IMR-90 (cell line): ENCODE measurements around the gene TUBD1. TPM values are rescaled to one million over a fixed set of nuclear protein-coding genes. Genes with fewer than 3 reads are reported as not detected.

Source experiments
- ATAC-seq: fragments of 200-7000 bp; cut with Tn5 transposase; 2 replicates; pipeline ENCODE4 v1.9.1; 2020; ENCODE audit warnings: low read depth, mild to moderate bottlenecking, moderate library complexity
- BruUV-seq: library from RNA; stranded (reverse); fragments of 400-500 nt; replicated peaks from 2 replicates; lab custom pipeline; 2021; lab: Mats Ljungman, UMichigan
- CTCF ChIA-PET: fragments of 300-600 bp; formaldehyde crosslinking; extraction: SDS; loops from one replicate; lab custom pipeline; 2021; ENCODE audit warnings: antibody characterized with exemption; lab: Yijun Ruan, JAX
- POLR2A ChIA-PET: fragments of 300-600 bp; sonication (Branson Sonifier 250); formaldehyde crosslinking; loops from one replicate; lab custom pipeline; 2022; ENCODE audit warnings: antibody characterized with exemption; ENCODE audit not compliant: unreplicated experiment; lab: Charles Lee
- DNase-seq: peaks from one replicate; pipeline ENCODE4 v3.0.0; 2013
- H2AFZ ChIP-seq: replicated peaks from 2 replicates; pipeline ENCODE3; 2013; ENCODE audit warnings: low read length, mild to moderate bottlenecking; ENCODE audit not compliant: poor library complexity
- H2AK5ac ChIP-seq: 2 replicates; pipeline ENCODE4 v1.6.1; 2013; ENCODE audit warnings: low read depth, low read length, inconsistent platforms
- H2AK9ac ChIP-seq: replicated peaks from 2 replicates; pipeline ENCODE3; 2013; ENCODE audit warnings: mild to moderate bottlenecking, low read depth, low read length, moderate library complexity; ENCODE audit not compliant: poor library complexity
- H2BK120ac ChIP-seq: 2 replicates; pipeline ENCODE4 v1.6.1; 2013; ENCODE audit warnings: low read depth, low read length, inconsistent platforms
- H2BK15ac ChIP-seq: 3 replicates; pipeline ENCODE4 v1.6.1; 2013; ENCODE audit warnings: low read depth, low read length, inconsistent platforms
- H2BK20ac ChIP-seq: 2 replicates; pipeline ENCODE4 v1.6.1; 2013; ENCODE audit warnings: low read depth, mild to moderate bottlenecking, inconsistent platforms, low read length, moderate library complexity
- H2BK5ac ChIP-seq: 2 replicates; pipeline ENCODE4 v1.6.1; 2013; ENCODE audit warnings: mild to moderate bottlenecking, low read depth, low read length, inconsistent platforms; ENCODE audit not compliant: poor library complexity, severe bottlenecking
- H3K14ac ChIP-seq: replicated peaks from 2 replicates; pipeline ENCODE4 v1.6.1; 2013; ENCODE audit warnings: low read depth, low read length, inconsistent platforms
- H3K18ac ChIP-seq: 2 replicates; pipeline ENCODE4 v1.6.1; 2013; ENCODE audit warnings: low read depth, low read length, control low read depth
- H3K23ac ChIP-seq: 2 replicates; pipeline ENCODE4 v1.6.1; 2013; ENCODE audit warnings: low read depth, low read length, inconsistent platforms
- H3K27ac ChIP-seq: 2 replicates; pipeline ENCODE4 v1.5.1; 2013; ENCODE audit warnings: mild to moderate bottlenecking, control low read depth, low read length; ENCODE audit not compliant: insufficient read depth
- H3K27me3 ChIP-seq: 2 replicates; pipeline ENCODE4 v1.6.1; 2013; ENCODE audit warnings: low read length; ENCODE audit not compliant: control insufficient read depth, insufficient read depth
- H3K36me3 ChIP-seq: 2 replicates; pipeline ENCODE4 v1.6.1; 2013; ENCODE audit warnings: low read length, mixed read lengths; ENCODE audit not compliant: control insufficient read depth, insufficient read depth
- H3K4ac ChIP-seq: 2 replicates; pipeline ENCODE4 v1.6.1; 2013; ENCODE audit warnings: low read depth, low read length, inconsistent platforms
- H3K4me1 ChIP-seq: 2 replicates; pipeline ENCODE4 v1.6.1; 2013; ENCODE audit warnings: low read length, mixed read lengths; ENCODE audit not compliant: control insufficient read depth, insufficient read depth
- H3K4me2 ChIP-seq: 2 replicates; pipeline ENCODE4 v1.6.1; 2013; ENCODE audit warnings: low read depth, mild to moderate bottlenecking, control low read depth, low read length, moderate library complexity
- H3K4me3 ChIP-seq: 2 replicates; pipeline ENCODE4 v1.5.1; 2013; ENCODE audit warnings: low read depth, mild to moderate bottlenecking, control low read depth, low read length, moderate library complexity; ENCODE audit not compliant: insufficient read depth
- H3K56ac ChIP-seq: 2 replicates; pipeline ENCODE4 v1.6.1; 2013; ENCODE audit warnings: low read length, inconsistent platforms; ENCODE audit not compliant: insufficient read depth; ENCODE audit errors: extremely low read depth
- H3K79me1 ChIP-seq, 2 experiments: 2 replicates each; pipeline ENCODE4 v1.6.1; 2013; ENCODE audit warnings: low read length in 2 of 2, inconsistent platforms in 1 of 2, low read depth in 1 of 2
- H3K9ac ChIP-seq: 2 replicates; pipeline ENCODE4 v1.6.1; 2013; ENCODE audit warnings: low read depth, low read length, control low read depth
- H3K9me1 ChIP-seq: 2 replicates; pipeline ENCODE4 v1.6.1; 2013; ENCODE audit warnings: low read length, inconsistent platforms; ENCODE audit not compliant: insufficient read depth
- H3K9me3 ChIP-seq: 2 replicates; pipeline ENCODE4 v1.6.1; 2013; ENCODE audit warnings: low read length; ENCODE audit not compliant: control insufficient read depth, insufficient read depth
- H4K20me1 ChIP-seq: 2 replicates; pipeline ENCODE4 v1.6.1; 2013; ENCODE audit warnings: low read length, inconsistent platforms; ENCODE audit not compliant: insufficient read depth
- H4K5ac ChIP-seq: 2 replicates; pipeline ENCODE4 v1.6.1; 2013; ENCODE audit warnings: mild to moderate bottlenecking, low read depth, low read length, control low read depth
- H4K8ac ChIP-seq, 2 experiments: 2 replicates each; pipeline ENCODE4 v1.6.1; 2013; ENCODE audit warnings: low read depth in 2 of 2, low read length in 2 of 2, control low read depth in 1 of 2, inconsistent platforms in 1 of 2
- H4K91ac ChIP-seq: 2 replicates; pipeline ENCODE4 v1.6.1; 2013; ENCODE audit warnings: low read depth, low read length, inconsistent platforms; ENCODE audit not compliant: insufficient read depth
- CHD1 ChIP-seq: IDR thresholded peaks from 2 replicates; pipeline ENCODE4 v1.6.1; 2012; ENCODE audit warnings: low read depth, low read length, improper control_type of control experiment
- FOS ChIP-seq: fragments of 150-350 bp; IDR thresholded peaks from 2 replicates; pipeline ENCODE4 v1.6.1; 2016; ENCODE audit warnings: low read depth, low read length
- RAD21 ChIP-seq: IDR thresholded peaks from 2 replicates; pipeline ENCODE4 v1.6.1; 2012; ENCODE audit warnings: low read length, improper control_type of control experiment
- WGBS, 2 experiments: methylation state at CpG; one replicate each; pipeline versions ENCODE4 v1.1.5 to v1.1.7; 2013; ENCODE audit warnings: missing lambda C conversion rate in 2 of 2; ENCODE audit not compliant: insufficient read length in 1 of 2; ENCODE audit errors: extremely low coverage in 2 of 2; 5-methylcytosine and 5-hydroxymethylcytosine counted together
- dilution Hi-C: fragments of 300-500 bp; cut with HindIII; formaldehyde crosslinking; loops from one replicate; pipeline ENCODE4 v1.14.3; 2018; ENCODE audit warnings: low sequenced_read_pairs; ENCODE audit not compliant: unreplicated experiment
- in situ Hi-C: fragments of 300-500 bp; cut with MboI; formaldehyde crosslinking; loops from 3 replicates; pipeline ENCODE4 v1.14.3; 2019; ENCODE audit warnings: low sequenced_read_pairs, inconsistent platforms, mixed read lengths
- intact Hi-C: fragments of 100-400 bp; cut with micrococcal nuclease; formaldehyde crosslinking; loops from 2 replicates; pipeline ENCODE4 v1.10.0; 2022
- polyA plus RNA-seq, 3 experiments: library from polyadenylated mRNA; depleted of rRNA; stranded (reverse); fragments of >200 nt; gene quantifications; 2 replicates each; pipeline ENCODE4 v1.2.3, GENCODE V29; 2012; ENCODE audit warnings: low replicate concordance in 1 of 3
- total RNA-seq: library from RNA; depleted of rRNA; stranded (reverse); fragments of >200 nt; gene quantifications from 2 replicates; pipeline ENCODE4 v1.2.3, GENCODE V29; 2012

The TUBD1 gene
- total and polyA plus RNA-seq, 2 of the 4 experiments (the other 2 are of a cell fraction) = 2.2 to 4.7 TPM

- peak overlapping the region; percentile 61 for H2BK120ac ChIP-seq
- no peak overlapping the region for H2BK20ac ChIP-seq
- H3K9me3 ChIP-seq = no peaks in the 10 kb centered on the region
- H2BK15ac ChIP-seq = no peak overlapping the region; the same call in 2 of the 3 replicates
- POLR2A ChIA-PET = interaction anchor here (0.5 to 5.4 kb wide), 10 partner anchors 9 to 92 kb away, joined by 3 to 87 read pairs (median 5); no protein-coding TSS in a partner anchor
- H2BK5ac ChIP-seq = peak overlapping the region; percentile 96
- intact Hi-C loops = loop anchor here (5.0 kb wide), 1 partner anchor 132 kb away; the partner anchor contains the start of genes PTRH2 and VMP1
- dilution Hi-C loops = no loop called here
- H3K27ac ChIP-seq = peak overlapping the region; percentile 98
- ATAC-seq (no peak), DNase-seq (no peak)
- H3K56ac ChIP-seq = peak overlapping the region; percentile 100
- peaks cover 4% of the 10 kb centered on the region in 2 experiments; a peak in 2 of 4 replicates for H3K79me1 ChIP-seq
- peak overlapping the region; percentile 65; the same call in 1 of the 2 replicates for H2AK5ac ChIP-seq
- peak overlapping the region; percentile 85 for H3K4me2 ChIP-seq
- in situ Hi-C loops = no loop called here
- peak overlapping the region; percentile 83 for H3K4me3 ChIP-seq
- H3K4me1 ChIP-seq = 0 out of 2 replicates have a peak, but pooled peaks cover 2% of the 10 kb centered on the region
- H3K9me1 ChIP-seq = no peaks in the 10 kb centered on the region
- H2AFZ ChIP-seq = no peak overlapping the region
- H4K8ac ChIP-seq = peak overlapping the region; percentile 88 to 97
- WGBS, 2 experiments = no CpG with 5 or more reads among the region's 6 CpGs
- H4K91ac ChIP-seq = peak overlapping the region; percentile 77
- no peaks in the 10 kb centered on the region for H3K27me3 ChIP-seq
- peak overlapping the region; percentile 97 for H3K4ac ChIP-seq
- H4K5ac ChIP-seq = peak overlapping the region; percentile 96
- peak overlapping the region; percentile 99 for H3K23ac ChIP-seq
- CTCF ChIA-PET = interaction anchor here (1.2 kb wide), 1 partner anchor 85 kb away, joined by 4 read pairs; no protein-coding TSS in a partner anchor
- peaks cover 33% of the 10 kb centered on the region for H3K36me3 ChIP-seq
- no TSS peak for BruUV-seq
- TF ChIP-seq CHD1 = peak; percentile 82; the same call in 1 of the 2 replicates
- TF ChIP-seq FOS = no peak
- TF ChIP-seq RAD21 = no peak
- H4K20me1 ChIP-seq = peaks cover 38% of the 10 kb centered on the region; the same call in 1 of the 2 replicates
- peak overlapping the region; percentile 100 for H3K14ac ChIP-seq
- H3K9ac ChIP-seq = peak overlapping the region; percentile 100
- no peak overlapping the region for H2AK9ac ChIP-seq
- H3K18ac ChIP-seq = peak overlapping the region; percentile 90
These were observed 53.0 kb downstream of the TUBD1 start for GRCh38 chr17:59839651-59840328.
